PC-3 (cell line): ENCODE results near the gene PSMD2. TPM values are rescaled to one million over a fixed set of nuclear protein-coding genes. Genes with fewer than 3 reads are reported as not detected.

Experiments used
- ATAC-seq: fragments of 200-7000 bp; cut with Tn5 transposase; 2 replicates; pipeline ENCODE4 v1.9.1; 2020; ENCODE audit warnings: mild to moderate bottlenecking, moderate library complexity
- BruUV-seq: library from RNA; stranded (reverse); fragments of 400-500 nt; replicated peaks from 2 replicates; lab custom pipeline; 2021; lab: Mats Ljungman, UMichigan
- CTCF ChIA-PET: fragments of 300-600 bp; sonication (Branson Sonifier 250); formaldehyde crosslinking; loops from one replicate; lab custom pipeline; 2022; ENCODE audit warnings: antibody characterized with exemption; lab: Charles Lee
- POLR2A ChIA-PET: fragments of 300-600 bp; sonication (Branson Sonifier 250); formaldehyde crosslinking; loops from one replicate; lab custom pipeline; 2022; ENCODE audit warnings: antibody characterized with exemption; ENCODE audit not compliant: unreplicated experiment; lab: Charles Lee
- DNase-seq: peaks from one replicate; pipeline ENCODE4 v3.0.0-alpha.2; 2015
- H2AFZ ChIP-seq: fragments of 300-600 bp; sonication (generic); 2 replicates; pipeline ENCODE4 v1.6.0; 2016; ENCODE audit warnings: antibody characterized with exemption, low read length
- H3F3A ChIP-seq: fragments of 300-600 bp; sonication (generic); one replicate; pipeline ENCODE4 v1.6.0; 2017; ENCODE audit warnings: antibody characterized with exemption, low read length, control low read depth, mild to moderate bottlenecking; ENCODE audit not compliant: unreplicated experiment
- H3K27ac ChIP-seq: fragments of 300-600 bp; sonication (generic); 2 replicates; pipeline ENCODE4 v1.5.1; 2016; ENCODE audit warnings: mild to moderate bottlenecking, low read length
- H3K27me3 ChIP-seq: fragments of 300-600 bp; sonication (generic); 2 replicates; pipeline ENCODE4 v1.6.1; 2016; ENCODE audit warnings: low read length, mixed read lengths
- H3K36me3 ChIP-seq: fragments of 300-600 bp; sonication (generic); 2 replicates; pipeline ENCODE4 v1.6.1; 2016; ENCODE audit warnings: low read depth, mixed run types, low read length, mixed read lengths
- H3K4me1 ChIP-seq: fragments of 300-600 bp; sonication (generic); 2 replicates; pipeline ENCODE4 v1.5.1; 2016; ENCODE audit warnings: low read length; ENCODE audit not compliant: insufficient read depth
- H3K4me2 ChIP-seq: fragments of 300-600 bp; sonication (generic); 2 replicates; pipeline ENCODE4 v1.6.0; 2016; ENCODE audit warnings: low read length
- H3K4me3 ChIP-seq: fragments of 300-600 bp; sonication (generic); 2 replicates; pipeline ENCODE4 v1.5.1; 2016; ENCODE audit warnings: mild to moderate bottlenecking, low read length, mixed read lengths
- H3K79me2 ChIP-seq: fragments of 300-600 bp; sonication (generic); 2 replicates; pipeline ENCODE4 v1.6.1; 2017; ENCODE audit warnings: low read length, mixed read lengths
- H3K9ac ChIP-seq: fragments of 300-600 bp; sonication (generic); 2 replicates; pipeline ENCODE4 v1.6.0; 2016; ENCODE audit warnings: mild to moderate bottlenecking, low read length
- H3K9me2 ChIP-seq: fragments of 300-600 bp; sonication (generic); replicated peaks from 2 replicates; pipeline ENCODE4 v1.6.1; 2016; ENCODE audit warnings: mixed run types, low read length, mixed read lengths
- H3K9me3 ChIP-seq: fragments of 300-600 bp; sonication (generic); 2 replicates; pipeline ENCODE4 v1.6.1; 2016; ENCODE audit warnings: low read length, mixed read lengths
- H4K20me1 ChIP-seq: fragments of 300-600 bp; sonication (generic); 2 replicates; pipeline ENCODE4 v1.6.1; 2016; ENCODE audit warnings: low read length, mixed read lengths
- EZH2 ChIP-seq: fragments of 300-600 bp; sonication (generic); IDR thresholded peaks from one replicate; pipeline ENCODE4 v1.6.1; 2017; ENCODE audit warnings: antibody characterized with exemption, mild to moderate bottlenecking, low read length; ENCODE audit not compliant: unreplicated experiment
- EZH2phosphoT487 ChIP-seq: fragments of 300-600 bp; sonication (generic); IDR thresholded peaks from 2 replicates; pipeline ENCODE4 v1.6.1; 2018; ENCODE audit warnings: mild to moderate bottlenecking, antibody characterized with exemption, low read length, borderline replicate concordance
- intact Hi-C: fragments of 100-400 bp; cut with micrococcal nuclease; formaldehyde crosslinking; loops from 2 replicates; pipeline ENCODE4 v1.9.0; 2023
- total RNA-seq: library from RNA; depleted of rRNA; stranded (reverse); fragments of >200 nt; gene quantifications from 2 replicates; pipeline ENCODE4 v1.2.3, GENCODE V29; 2014
- TF ChIP-seq, protein P1 (sequence below): fragments of 300-600 bp; sonication (generic); conservative IDR thresholded peaks from 2 replicates; pipeline ENCODE4 v1.5.1; 2017; ENCODE audit warnings: antibody characterized with exemption, low read depth, mild to moderate bottlenecking, low read length

The PSMD2 gene
- total RNA-seq, 1 experiment from 2014 or later: 1,057 TPM

DNA sequence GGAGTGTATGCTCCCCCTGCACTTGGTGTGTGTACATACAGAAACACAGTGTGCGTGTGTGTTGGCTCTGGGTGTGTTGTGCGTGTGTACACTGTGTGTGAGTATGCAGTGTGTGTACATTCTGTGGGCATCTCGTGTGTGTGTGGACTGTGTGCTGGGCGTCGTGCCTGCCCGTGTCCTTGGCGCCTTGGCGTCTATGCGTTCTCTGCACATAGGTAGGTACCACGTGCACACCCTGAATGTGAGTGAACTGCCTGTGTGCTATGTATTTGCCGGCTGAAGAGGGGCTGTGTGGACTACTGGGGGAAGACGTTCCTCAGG is 23.7 kb upstream of the PSMD2 start:
- Histone ChIP-seq H3K27ac (no peak overlapping the region), H3K9me3 (no peaks in the 10 kb centered on the region), H2AFZ (no peak overlapping the region), H3K27me3 (peaks cover 9% of the 10 kb centered on the region; the same call in 1 of the 2 replicates), H3K9me2 (no peaks in the 10 kb centered on the region), H3K4me3 (no peak overlapping the region), H3K4me2 (no peak overlapping the region), H3K79me2 (no peaks in the 10 kb centered on the region), H3K9ac (no peak overlapping the region), H3F3A (no peaks in the 10 kb centered on the region), H3K36me3 (no peaks in the 10 kb centered on the region), H4K20me1 (no peaks in the 10 kb centered on the region), H3K4me1 (no peaks in the 10 kb centered on the region)
- ChIA-PET POLR2A (no interaction called here), CTCF (no interaction called here)
- intact Hi-C loops: no loop called here
- ATAC-seq (no peak), DNase-seq (no peak)
- BruUV-seq: no TSS peak
- TF ChIP-seq, protein P1, sequence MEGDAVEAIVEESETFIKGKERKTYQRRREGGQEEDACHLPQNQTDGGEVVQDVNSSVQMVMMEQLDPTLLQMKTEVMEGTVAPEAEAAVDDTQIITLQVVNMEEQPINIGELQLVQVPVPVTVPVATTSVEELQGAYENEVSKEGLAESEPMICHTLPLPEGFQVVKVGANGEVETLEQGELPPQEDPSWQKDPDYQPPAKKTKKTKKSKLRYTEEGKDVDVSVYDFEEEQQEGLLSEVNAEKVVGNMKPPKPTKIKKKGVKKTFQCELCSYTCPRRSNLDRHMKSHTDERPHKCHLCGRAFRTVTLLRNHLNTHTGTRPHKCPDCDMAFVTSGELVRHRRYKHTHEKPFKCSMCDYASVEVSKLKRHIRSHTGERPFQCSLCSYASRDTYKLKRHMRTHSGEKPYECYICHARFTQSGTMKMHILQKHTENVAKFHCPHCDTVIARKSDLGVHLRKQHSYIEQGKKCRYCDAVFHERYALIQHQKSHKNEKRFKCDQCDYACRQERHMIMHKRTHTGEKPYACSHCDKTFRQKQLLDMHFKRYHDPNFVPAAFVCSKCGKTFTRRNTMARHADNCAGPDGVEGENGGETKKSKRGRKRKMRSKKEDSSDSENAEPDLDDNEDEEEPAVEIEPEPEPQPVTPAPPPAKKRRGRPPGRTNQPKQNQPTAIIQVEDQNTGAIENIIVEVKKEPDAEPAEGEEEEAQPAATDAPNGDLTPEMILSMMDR: no peak
- TF ChIP-seq EZH2: no peak
- TF ChIP-seq EZH2phosphoT487: no peak

- peaks cover 9% of the 10 kb centered on the region; the same call in 1 of the 2 replicates for H3K27me3 ChIP-seq
- POLR2A ChIA-PET: no interaction called here
- H2AFZ ChIP-seq: no peak within 1 kb of the TSS
Observed at GRCh38 chr3:184275961-184276910, 22.8 kb upstream of the PSMD2 start, which contains the start of gene ECE2. ECE2 (plus strand) TSS chr3:184276022; CDS start chr3:184276154, 132 bp downstream.

More at GRCh38 chr3:184275961-184276910, 22.8 kb upstream of the PSMD2 start, which contains the start of gene ECE2:
- Histone ChIP-seq H3K27ac (no peak within 1 kb of the TSS), H3K9me3 (no peaks in the 10 kb centered on the region), H3K9me2 (no peaks in the 10 kb centered on the region), H3K79me2 (no peaks in the 10 kb centered on the region), H3K4me1 (no peaks in the 10 kb centered on the region), H4K20me1 (no peaks in the 10 kb centered on the region), H3K4me3 (no peak within 1 kb of the TSS), H3K4me2 (no peak within 1 kb of the TSS), H3F3A (no peaks in the 10 kb centered on the region), H3K36me3 (no peaks in the 10 kb centered on the region), H3K9ac (no peak within 1 kb of the TSS)
- ATAC-seq (no peak; the same call in 1 of the 2 replicates), DNase-seq (no peak)
- CTCF ChIA-PET: no interaction called here
- BruUV-seq: no TSS peak
- TF ChIP-seq EZH2 (no peak), EZH2phosphoT487 (no peak)
- TF ChIP-seq, protein P1: no peak
- intact Hi-C loops: no loop called here
